AG04450 (cell line): ENCODE measurements around the gene KANK2. TPM values are rescaled to one million over a fixed set of nuclear protein-coding genes. Genes with fewer than 3 reads are reported as not detected.

Experiments used
- CTCF ChIA-PET: fragments of 300-600, 350-600 bp; formaldehyde crosslinking; extraction: SDS; loops from one replicate; lab custom pipeline; 2022; ENCODE audit warnings: antibody characterized with exemption, inconsistent platforms; lab: Charles Lee
- POLR2A ChIA-PET: fragments of 350-600 bp; formaldehyde crosslinking; extraction: SDS; loops from one replicate; lab custom pipeline; 2021; ENCODE audit warnings: antibody characterized with exemption, inconsistent platforms; lab: Yijun Ruan, JAX
- DNase-seq: peaks from one replicate; pipeline ENCODE4 v3.0.0-alpha.2; 2011; ENCODE audit warnings: low read depth, low spot score
- H3K27ac ChIP-seq: one replicate; pipeline ENCODE4 v1.5.1; 2012; ENCODE audit warnings: low read depth, low read length, control low read depth
- H3K27me3 ChIP-seq: one replicate; pipeline ENCODE4 v1.6.0; 2012; ENCODE audit warnings: low read length; ENCODE audit not compliant: control insufficient read depth, insufficient read depth
- H3K4me3 ChIP-seq: 2 replicates; pipeline ENCODE4 v1.5.1; 2011; ENCODE audit warnings: mild to moderate bottlenecking, low read depth, low read length, control low read depth
- H3K9me3 ChIP-seq: 2 replicates; pipeline ENCODE4 v1.5.1; 2012; ENCODE audit warnings: low read length; ENCODE audit not compliant: control insufficient read depth, insufficient read depth
- polyA plus RNA-seq: library from polyadenylated mRNA; depleted of rRNA; stranded (reverse); fragments of >200 nt; gene quantifications from 2 replicates; pipeline ENCODE4 v1.2.3, GENCODE V29; 2011
- TF ChIP-seq, protein P1 (sequence below): IDR thresholded peaks from 2 replicates; pipeline ENCODE4 v1.5.1; 2011; ENCODE audit warnings: low read depth, low read length, control low read depth, inconsistent platforms

KANK2 gene
- polyA plus RNA-seq, 1 experiment: 83.2 TPM

DNA sequence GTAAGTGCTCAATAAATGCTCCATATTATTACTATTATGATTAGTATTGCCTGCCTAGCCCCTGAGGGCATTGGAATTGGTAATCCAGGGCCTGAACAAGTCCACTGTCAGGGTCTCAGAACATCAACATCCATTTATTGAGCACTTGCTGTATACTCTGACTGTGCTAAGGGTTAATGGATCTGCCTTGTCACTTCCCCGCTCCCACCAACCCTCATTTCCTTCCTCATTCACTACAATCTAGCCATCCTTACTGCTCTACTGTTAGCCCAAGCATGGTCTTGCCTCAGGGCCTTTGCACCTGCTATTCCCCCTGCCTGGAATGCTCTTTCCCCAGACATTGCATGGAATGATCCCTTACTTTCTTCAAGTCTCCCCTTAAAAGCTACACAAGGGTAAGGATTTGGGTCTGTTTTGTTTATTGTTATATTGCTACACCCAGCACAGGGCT, 29.4 kb upstream of the KANK2 start:
- CTCF ChIA-PET: no interaction called here
- no peak overlapping the region for H3K4me3 ChIP-seq
- H3K9me3 ChIP-seq: peaks cover 9% of the 10 kb centered on the region
- no peak overlapping the region for H3K27ac ChIP-seq
- no peaks in the 10 kb centered on the region for H3K27me3 ChIP-seq
- POLR2A ChIA-PET: no interaction called here
- TF ChIP-seq, protein P1, sequence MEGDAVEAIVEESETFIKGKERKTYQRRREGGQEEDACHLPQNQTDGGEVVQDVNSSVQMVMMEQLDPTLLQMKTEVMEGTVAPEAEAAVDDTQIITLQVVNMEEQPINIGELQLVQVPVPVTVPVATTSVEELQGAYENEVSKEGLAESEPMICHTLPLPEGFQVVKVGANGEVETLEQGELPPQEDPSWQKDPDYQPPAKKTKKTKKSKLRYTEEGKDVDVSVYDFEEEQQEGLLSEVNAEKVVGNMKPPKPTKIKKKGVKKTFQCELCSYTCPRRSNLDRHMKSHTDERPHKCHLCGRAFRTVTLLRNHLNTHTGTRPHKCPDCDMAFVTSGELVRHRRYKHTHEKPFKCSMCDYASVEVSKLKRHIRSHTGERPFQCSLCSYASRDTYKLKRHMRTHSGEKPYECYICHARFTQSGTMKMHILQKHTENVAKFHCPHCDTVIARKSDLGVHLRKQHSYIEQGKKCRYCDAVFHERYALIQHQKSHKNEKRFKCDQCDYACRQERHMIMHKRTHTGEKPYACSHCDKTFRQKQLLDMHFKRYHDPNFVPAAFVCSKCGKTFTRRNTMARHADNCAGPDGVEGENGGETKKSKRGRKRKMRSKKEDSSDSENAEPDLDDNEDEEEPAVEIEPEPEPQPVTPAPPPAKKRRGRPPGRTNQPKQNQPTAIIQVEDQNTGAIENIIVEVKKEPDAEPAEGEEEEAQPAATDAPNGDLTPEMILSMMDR: no peak
- DNase-seq: no peak

DNA sequence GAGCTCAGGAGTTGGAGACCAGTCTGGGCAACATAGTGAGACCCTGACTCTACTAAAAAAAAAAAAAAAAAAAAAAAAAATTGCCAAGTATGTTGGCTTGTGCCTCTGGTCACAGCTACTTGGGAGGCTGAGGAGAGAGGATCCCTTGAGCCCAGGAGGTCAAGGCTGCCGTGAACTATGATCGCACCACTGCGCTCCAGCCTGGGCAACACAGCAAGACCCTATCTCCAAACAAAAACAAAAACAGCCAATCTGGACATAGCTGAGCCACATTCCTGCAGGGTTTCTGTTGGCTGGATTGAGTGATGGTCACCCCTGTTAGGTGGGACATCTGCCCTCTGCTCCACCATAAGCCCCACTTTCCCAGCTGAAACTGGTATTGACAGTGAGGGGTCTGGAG, 28.5 kb upstream of the KANK2 start:
- ChIA-PET POLR2A (no interaction called here), CTCF (interaction anchor here (0.8 kb wide), 1 partner anchor 100 kb away, joined by 3 read pairs; no protein-coding TSS in a partner anchor)
- TF ChIP-seq, protein P1: no peak
- Histone ChIP-seq H3K9me3 (peaks cover 14% of the 10 kb centered on the region), H3K4me3 (no peak overlapping the region), H3K27me3 (no peaks in the 10 kb centered on the region), H3K27ac (no peak overlapping the region)
- DNase-seq: no peak

- Histone ChIP-seq H3K4me3 (no peak overlapping the region), H3K27me3 (no peaks in the 10 kb centered on the region), H3K9me3 (peaks cover 17% of the 10 kb centered on the region), H3K27ac (no peak overlapping the region)
- POLR2A ChIA-PET: no interaction called here
- no peak for DNase-seq
- CTCF ChIA-PET: no interaction called here
- TF ChIP-seq, protein P1: no peak
These were observed 27.8 kb upstream of the KANK2 start for GRCh38 chr19:11225172-11225571.

DNA sequence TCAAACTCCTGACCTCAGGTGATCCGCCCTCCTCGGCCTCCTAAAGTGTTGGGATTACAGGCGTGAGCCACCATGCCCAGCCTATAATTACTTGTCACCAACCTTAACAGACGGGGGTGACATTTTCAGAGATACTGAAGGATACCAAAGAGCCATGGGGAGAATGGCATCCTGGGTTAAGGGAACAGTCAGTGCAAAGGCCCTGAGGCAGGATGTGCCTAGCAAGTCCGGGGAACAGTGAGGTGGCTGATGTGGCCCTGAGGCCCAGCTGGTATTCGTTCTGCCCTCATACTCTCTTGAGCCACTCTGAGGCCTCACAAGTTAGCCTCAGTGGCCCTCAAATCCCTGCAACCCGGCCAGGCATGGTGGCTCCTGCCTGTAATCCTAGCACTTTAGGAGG, 27.1 kb upstream of the KANK2 start:
- ChIA-PET POLR2A (no interaction called here), CTCF (no interaction called here)
- Histone ChIP-seq H3K9me3 (peaks cover 17% of the 10 kb centered on the region), H3K27ac (no peak overlapping the region), H3K4me3 (no peak overlapping the region), H3K27me3 (no peaks in the 10 kb centered on the region)
- no peak for DNase-seq
- TF ChIP-seq, protein P1: no peak

GRCh38 chr19:11223200-11223599, 25.9 kb upstream of the KANK2 start:
- CTCF ChIA-PET: interaction anchor here (0.5 to 0.6 kb wide), 2 partner anchors 11 to 286 kb away, joined by 3 to 6 read pairs; no protein-coding TSS in a partner anchor
- DNase-seq: no peak
- no peak overlapping the region for H3K27ac ChIP-seq
- H3K27me3 ChIP-seq: no peaks in the 10 kb centered on the region
- TF ChIP-seq, protein P1: no peak
- POLR2A ChIA-PET: no interaction called here
- H3K9me3 ChIP-seq: peaks cover 17% of the 10 kb centered on the region
- H3K4me3 ChIP-seq: no peak overlapping the region
